K562 (cell line): Measurements from ENCODE around the gene C4BPB.

Experiments used
- CBX5 ChIP-seq: IDR thresholded peaks from 2 replicates; pipeline ENCODE4 v1.6.1; 2014; ENCODE audit warnings: low read depth, borderline replicate concordance
- CREB1 ChIP-seq, 2 experiments: sonication (generic) in 1 of 2; formaldehyde crosslinking in 1 of 2; IDR thresholded peaks; 2 replicates each; pipeline versions ENCODE4 v1.6.1 to v1.8.0; 2012 to 2022; ENCODE audit warnings: inconsistent platforms in 1 of 2, mild to moderate bottlenecking in 1 of 2, missing genetic modification reagents in 1 of 2, moderate library complexity in 1 of 2
- HNRNPLL ChIP-seq: fragments of 200-400 bp; formaldehyde crosslinking; IDR thresholded peaks from 2 replicates; pipeline ENCODE4 v1.6.1; 2017; ENCODE audit warnings: low read length, low read depth, mild to moderate bottlenecking; ENCODE audit not compliant: poor library complexity, severe bottlenecking
- NFIC ChIP-seq: fragments of 450-650 bp; IDR thresholded peaks from 2 replicates; pipeline ENCODE4 v1.6.1; 2017; ENCODE audit warnings: mild to moderate bottlenecking, inconsistent platforms
- PTBP1 ChIP-seq: fragments of 200-400 bp; formaldehyde crosslinking; IDR thresholded peaks from 2 replicates; pipeline ENCODE4 v1.6.1; 2017; ENCODE audit warnings: low read depth, low read length
- ZNF121 ChIP-seq: sonication (generic); formaldehyde crosslinking; conservative IDR thresholded peaks from 2 replicates; pipeline ENCODE4 v1.8.0; 2022; ENCODE audit warnings: missing genetic modification reagents
- ZNF224 ChIP-seq: sonication (generic); formaldehyde crosslinking; IDR thresholded peaks from 2 replicates; pipeline ENCODE4 v1.8.0; 2022; ENCODE audit warnings: mild to moderate bottlenecking, missing genetic modification reagents
- TF ChIP-seq, protein P1 (sequence below), 3 experiments: IDR thresholded peaks in 2 of 3; conservative IDR thresholded peaks in 1 of 3; 2 replicates each; pipeline ENCODE4 v1.5.1; 2011 to 2012; ENCODE audit warnings: low read length in 3 of 3, mild to moderate bottlenecking in 3 of 3, control low read depth in 2 of 3, improper control_type of control experiment in 1 of 3, inconsistent platforms in 1 of 3, low read depth in 1 of 3, mixed read lengths in 1 of 3, moderate library complexity in 1 of 3; ENCODE audit not compliant: insufficient read depth in 2 of 3

DNA sequence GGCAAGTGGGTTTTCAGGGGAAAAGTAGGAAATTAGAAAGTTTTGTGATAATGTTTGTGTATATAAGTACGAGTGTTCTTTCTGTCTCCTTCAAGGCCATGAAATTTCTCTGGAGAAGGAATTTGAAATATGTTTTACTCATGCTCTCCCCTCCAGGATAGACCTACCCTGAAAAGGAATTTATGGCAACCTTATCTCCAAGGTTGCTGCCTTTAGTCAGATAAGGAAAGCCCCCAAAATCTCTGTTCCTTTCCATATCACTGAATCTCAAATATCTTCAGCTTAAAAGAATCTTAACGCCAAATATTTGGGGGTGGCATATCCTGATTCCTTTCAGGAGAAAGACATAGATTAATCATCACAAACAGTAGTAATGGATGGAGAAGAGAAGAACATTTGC, 499 bp upstream of the C4BPB start:
- no peak for TF ChIP-seq ZNF224 (CRISPR knock-in tag)
- TF ChIP-seq CBX5 = no peak
- no peak for TF ChIP-seq CREB1 (IDR thresholded peaks at IDR 0.05)
- no peak for TF ChIP-seq CREB1 (CRISPR knock-in tag; IDR thresholded peaks at IDR 0.05)
- TF ChIP-seq, protein P1, sequence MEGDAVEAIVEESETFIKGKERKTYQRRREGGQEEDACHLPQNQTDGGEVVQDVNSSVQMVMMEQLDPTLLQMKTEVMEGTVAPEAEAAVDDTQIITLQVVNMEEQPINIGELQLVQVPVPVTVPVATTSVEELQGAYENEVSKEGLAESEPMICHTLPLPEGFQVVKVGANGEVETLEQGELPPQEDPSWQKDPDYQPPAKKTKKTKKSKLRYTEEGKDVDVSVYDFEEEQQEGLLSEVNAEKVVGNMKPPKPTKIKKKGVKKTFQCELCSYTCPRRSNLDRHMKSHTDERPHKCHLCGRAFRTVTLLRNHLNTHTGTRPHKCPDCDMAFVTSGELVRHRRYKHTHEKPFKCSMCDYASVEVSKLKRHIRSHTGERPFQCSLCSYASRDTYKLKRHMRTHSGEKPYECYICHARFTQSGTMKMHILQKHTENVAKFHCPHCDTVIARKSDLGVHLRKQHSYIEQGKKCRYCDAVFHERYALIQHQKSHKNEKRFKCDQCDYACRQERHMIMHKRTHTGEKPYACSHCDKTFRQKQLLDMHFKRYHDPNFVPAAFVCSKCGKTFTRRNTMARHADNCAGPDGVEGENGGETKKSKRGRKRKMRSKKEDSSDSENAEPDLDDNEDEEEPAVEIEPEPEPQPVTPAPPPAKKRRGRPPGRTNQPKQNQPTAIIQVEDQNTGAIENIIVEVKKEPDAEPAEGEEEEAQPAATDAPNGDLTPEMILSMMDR (IDR thresholded peaks at IDR 0.05 in 2 of 3, conservative IDR thresholded peaks at IDR 0.05 in 1 of 3; ENCODE audit: insufficient read depth in 2 of 3, low read depth in 1 of 3, low read length in 3 of 3) = no peak
- TF ChIP-seq PTBP1 = no peak
- no peak for TF ChIP-seq ZNF121 (CRISPR knock-in tag)
- TF ChIP-seq HNRNPLL = no peak
- no peak for TF ChIP-seq NFIC
